Measurements from ENCODE around the gene ADCY1.

ADCY1 gene

GRCh38 chr7:45646207-45646821 is 72.1 kb downstream of the ADCY1 start:
- TF ChIP-seq CTCF (IDR thresholded peaks at IDR 0.05; ENCODE audit: low read depth, low read length): no peak
- no peak overlapping the region for H3K4me3 ChIP-seq (ENCODE audit: low read depth, low read length)
- no peak for DNase-seq
- no peaks in the 10 kb centered on the region; the same call in 1 of the 2 replicates for H3K36me3 ChIP-seq
- H3K9me3 ChIP-seq (ENCODE audit: severe bottlenecking): no peaks in the 10 kb centered on the region
- no peaks in the 10 kb centered on the region for H3K27me3 ChIP-seq (ENCODE audit: insufficient read depth, low read depth, severe bottlenecking)
- H3K27ac ChIP-seq: no peak overlapping the region

GRCh38 chr7:45646996-45647825 is 73.0 kb downstream of the ADCY1 start:
- H3K27me3 ChIP-seq (ENCODE audit: insufficient read depth, low read depth, severe bottlenecking): no peaks in the 10 kb centered on the region
- no peaks in the 10 kb centered on the region; the same call in 1 of the 2 replicates for H3K36me3 ChIP-seq
- H3K9me3 ChIP-seq (ENCODE audit: severe bottlenecking): no peaks in the 10 kb centered on the region
- peak; percentile 56 for TF ChIP-seq CTCF (IDR thresholded peaks at IDR 0.05; ENCODE audit: low read depth, low read length)
- no peak overlapping the region for H3K27ac ChIP-seq
- DNase-seq: peak; percentile 31
- H3K4me3 ChIP-seq (ENCODE audit: low read depth, low read length): no peak overlapping the region

- H3K27me3 ChIP-seq (ENCODE audit: insufficient read depth, low read depth, severe bottlenecking): no peaks in the 10 kb centered on the region
- H3K27ac ChIP-seq: no peak overlapping the region
- H3K9me3 ChIP-seq (ENCODE audit: severe bottlenecking): no peaks in the 10 kb centered on the region
- no peak overlapping the region for H3K4me3 ChIP-seq (ENCODE audit: low read depth, low read length)
- H3K36me3 ChIP-seq: no peaks in the 10 kb centered on the region; the same call in 1 of the 2 replicates
- peak; percentile 23 for DNase-seq
- no peak for TF ChIP-seq CTCF (IDR thresholded peaks at IDR 0.05; ENCODE audit: low read depth, low read length)
Observed at GRCh38 chr7:45647967-45648670, 74.0 kb downstream of the ADCY1 start.

- Histone ChIP-seq H3K36me3 (no peaks in the 10 kb centered on the region; the same call in 1 of the 2 replicates), H3K27me3 (ENCODE audit: insufficient read depth, low read depth, severe bottlenecking) (no peaks in the 10 kb centered on the region), H3K4me3 (ENCODE audit: low read depth, low read length) (no peak overlapping the region), H3K27ac (no peak overlapping the region), H3K9me3 (ENCODE audit: severe bottlenecking) (no peaks in the 10 kb centered on the region)
- no peak for DNase-seq
- no peak for TF ChIP-seq CTCF (IDR thresholded peaks at IDR 0.05; ENCODE audit: low read depth, low read length)
Observed at GRCh38 chr7:45648671-45648995, 74.5 kb downstream of the ADCY1 start.

GRCh38 chr7:45649560-45650346 is 75.6 kb downstream of the ADCY1 start:
- no peak for DNase-seq
- H3K36me3 ChIP-seq: no peaks in the 10 kb centered on the region; the same call in 1 of the 2 replicates
- no peaks in the 10 kb centered on the region for H3K9me3 ChIP-seq (ENCODE audit: severe bottlenecking)
- TF ChIP-seq CTCF (IDR thresholded peaks at IDR 0.05; ENCODE audit: low read depth, low read length): no peak
- H3K4me3 ChIP-seq (ENCODE audit: low read depth, low read length): no peak overlapping the region
- no peak overlapping the region for H3K27ac ChIP-seq
- H3K27me3 ChIP-seq (ENCODE audit: insufficient read depth, low read depth, severe bottlenecking): no peaks in the 10 kb centered on the region

Data from WERI-Rb-1 (cell line).